ENCODE results near the gene CSH1.
"Not testable (repeated sequence)": the region's sequence is repeated elsewhere in the genome, so short reads cannot be mapped to it uniquely, and the experiment has no call there.

The CSH1 gene

DNA sequence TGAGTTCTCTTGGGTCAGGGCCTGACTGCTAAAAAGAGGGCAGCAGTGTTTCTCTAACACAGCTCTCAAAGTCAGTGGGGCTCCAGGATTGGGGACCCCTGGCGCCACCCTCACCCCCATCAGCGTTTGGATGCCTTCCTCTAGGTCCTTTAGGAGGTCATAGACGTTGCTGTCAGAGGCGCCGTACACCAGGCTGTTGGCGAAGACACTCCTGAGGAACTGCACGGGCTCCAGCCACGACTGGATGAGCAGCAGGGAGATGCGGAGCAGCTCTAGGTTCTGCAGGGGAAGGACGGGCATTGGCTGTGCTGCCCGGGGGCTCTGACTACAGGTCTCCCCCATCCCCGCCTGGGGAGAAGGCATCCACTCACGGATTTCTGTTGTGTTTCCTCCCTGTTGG lies 21.3 kb upstream of the CSH1 start:
- Mint-ChIP-seq H3K27me3 (ENCODE audit: low read depth, poor library complexity) (peaks cover 61% of the 10 kb centered on the region), H3K27ac (no peak overlapping the region), H3K4me1 (peaks cover 23% of the 10 kb centered on the region)

DNA sequence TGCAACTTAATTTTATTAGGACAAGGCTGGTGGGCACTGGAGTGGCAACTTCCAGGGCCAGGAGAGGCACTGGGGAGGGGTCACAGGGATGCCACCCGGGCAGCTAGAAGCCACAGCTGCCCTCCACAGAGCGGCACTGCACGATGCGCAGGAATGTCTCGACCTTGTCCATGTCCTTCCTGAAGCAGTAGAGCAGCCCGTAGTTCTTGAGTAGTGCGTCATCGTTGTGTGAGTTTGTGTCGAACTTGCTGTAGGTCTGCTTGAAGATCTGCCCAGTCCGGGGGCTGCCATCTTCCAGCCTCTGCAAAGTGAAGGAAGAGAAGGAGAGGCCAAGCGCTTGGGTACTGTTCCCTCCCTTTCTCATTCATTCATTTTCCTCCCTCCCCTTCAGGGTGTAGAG lies 20.8 kb upstream of the CSH1 start:
- H3K27ac Mint-ChIP-seq; DNase-seq; H3K36me3 Mint-ChIP-seq (ENCODE audit: low read depth); H3K4me3 Mint-ChIP-seq; H3K9me3 Mint-ChIP-seq: not testable (repeated sequence)
- peaks cover 19% of the 10 kb centered on the region for H3K4me1 Mint-ChIP-seq
- H3K27me3 Mint-ChIP-seq (ENCODE audit: low read depth, poor library complexity) = peaks cover 58% of the 10 kb centered on the region

More for the DNA sequence above, 21.3 kb upstream of the CSH1 start:
- DNase-seq = no peak
- Mint-ChIP-seq H3K4me3 (no peak overlapping the region), H3K36me3 (ENCODE audit: low read depth) (no peaks in the 10 kb centered on the region), H3K9me3 (no peaks in the 10 kb centered on the region)
- TF ChIP-seq, protein P1, sequence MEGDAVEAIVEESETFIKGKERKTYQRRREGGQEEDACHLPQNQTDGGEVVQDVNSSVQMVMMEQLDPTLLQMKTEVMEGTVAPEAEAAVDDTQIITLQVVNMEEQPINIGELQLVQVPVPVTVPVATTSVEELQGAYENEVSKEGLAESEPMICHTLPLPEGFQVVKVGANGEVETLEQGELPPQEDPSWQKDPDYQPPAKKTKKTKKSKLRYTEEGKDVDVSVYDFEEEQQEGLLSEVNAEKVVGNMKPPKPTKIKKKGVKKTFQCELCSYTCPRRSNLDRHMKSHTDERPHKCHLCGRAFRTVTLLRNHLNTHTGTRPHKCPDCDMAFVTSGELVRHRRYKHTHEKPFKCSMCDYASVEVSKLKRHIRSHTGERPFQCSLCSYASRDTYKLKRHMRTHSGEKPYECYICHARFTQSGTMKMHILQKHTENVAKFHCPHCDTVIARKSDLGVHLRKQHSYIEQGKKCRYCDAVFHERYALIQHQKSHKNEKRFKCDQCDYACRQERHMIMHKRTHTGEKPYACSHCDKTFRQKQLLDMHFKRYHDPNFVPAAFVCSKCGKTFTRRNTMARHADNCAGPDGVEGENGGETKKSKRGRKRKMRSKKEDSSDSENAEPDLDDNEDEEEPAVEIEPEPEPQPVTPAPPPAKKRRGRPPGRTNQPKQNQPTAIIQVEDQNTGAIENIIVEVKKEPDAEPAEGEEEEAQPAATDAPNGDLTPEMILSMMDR (IDR thresholded peaks at IDR 0.05) = no peak

DNA sequence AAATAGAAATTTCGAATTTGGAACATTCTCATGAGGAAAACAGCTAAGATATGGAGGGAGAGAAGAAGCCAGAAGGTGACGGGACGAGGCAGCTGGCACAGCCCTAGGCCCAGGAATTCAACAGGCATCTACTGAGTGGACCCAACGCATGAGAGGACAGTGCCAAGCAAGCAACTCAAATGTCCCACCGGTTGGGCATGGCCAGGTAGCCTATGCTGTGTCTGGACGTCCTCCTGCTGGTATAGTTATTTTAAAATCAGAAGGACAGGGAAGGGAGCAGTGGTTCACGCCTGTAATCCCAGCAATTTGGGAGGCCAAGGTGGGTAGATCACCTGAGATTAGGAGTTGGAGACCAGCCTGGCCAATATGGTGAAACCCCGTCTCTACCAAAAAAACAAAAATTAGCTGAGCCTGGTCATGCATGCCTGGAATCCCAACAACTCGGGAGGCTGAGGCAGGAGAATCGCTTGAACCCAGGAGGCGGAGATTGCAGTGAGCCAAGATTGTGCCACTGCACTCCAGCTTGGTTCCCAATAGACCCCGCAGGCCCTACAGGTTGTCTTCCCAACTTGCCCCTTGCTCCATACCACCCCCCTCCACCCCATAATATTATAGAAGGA lies 20.3 kb upstream of the CSH1 start:
- H3K4me1 Mint-ChIP-seq = peaks cover 19% of the 10 kb centered on the region
- no peak overlapping the region for H3K27ac Mint-ChIP-seq
- no peaks in the 10 kb centered on the region for H3K36me3 Mint-ChIP-seq (ENCODE audit: low read depth)
- peaks cover 58% of the 10 kb centered on the region for H3K27me3 Mint-ChIP-seq (ENCODE audit: low read depth, poor library complexity)
- H3K9me3 Mint-ChIP-seq = no peaks in the 10 kb centered on the region
- no peak for DNase-seq
- TF ChIP-seq, protein P1 (IDR thresholded peaks at IDR 0.05) = no peak
- H3K4me3 Mint-ChIP-seq = no peak overlapping the region

DNA sequence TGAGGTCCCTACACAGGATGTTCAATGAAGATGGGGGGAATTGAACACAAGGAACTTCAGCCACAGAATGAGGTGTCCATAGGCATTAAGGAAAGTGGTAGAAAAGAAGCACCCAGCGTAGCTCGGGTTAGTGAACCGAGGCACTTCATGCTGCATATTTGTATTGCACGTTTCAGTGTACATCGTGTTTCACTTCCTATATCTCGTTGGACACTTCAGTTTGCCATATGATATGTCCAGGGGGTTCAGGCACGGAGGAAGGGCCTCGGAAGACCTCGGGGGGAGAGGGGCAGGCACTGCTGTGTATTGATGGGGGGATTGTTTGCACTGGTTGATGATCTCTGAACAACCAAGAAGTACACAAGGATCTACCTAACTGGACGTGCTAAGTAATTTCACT lies 19.4 kb upstream of the CSH1 start:
- H3K9me3 Mint-ChIP-seq; H3K36me3 Mint-ChIP-seq (ENCODE audit: low read depth); H3K4me3 Mint-ChIP-seq; DNase-seq; H3K27ac Mint-ChIP-seq: not testable (repeated sequence)
- Mint-ChIP-seq H3K4me1 (peaks cover 19% of the 10 kb centered on the region), H3K27me3 (ENCODE audit: low read depth, poor library complexity) (peaks cover 67% of the 10 kb centered on the region)

DNA sequence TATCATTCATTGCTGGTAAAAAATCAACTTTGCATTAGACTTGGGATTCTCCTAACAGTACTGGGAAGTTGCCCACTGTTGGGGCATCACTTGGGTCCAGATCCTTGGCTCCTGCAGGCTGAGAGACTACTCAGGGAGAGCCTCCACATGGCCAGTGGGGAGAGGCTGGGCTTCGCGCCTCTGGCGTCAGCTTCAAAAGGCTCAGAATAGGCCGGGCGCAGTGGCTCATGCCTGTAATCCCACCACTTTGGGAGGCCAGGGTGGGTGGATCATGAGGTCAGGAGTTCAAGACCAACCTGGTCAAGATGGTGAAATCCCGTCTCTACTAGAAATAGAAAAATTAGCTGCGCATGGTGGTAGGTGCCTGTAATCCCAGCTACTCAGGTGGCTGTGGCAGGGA lies 18.1 kb upstream of the CSH1 start:
- Mint-ChIP-seq H3K4me3 (no peak overlapping the region), H3K27ac (no peak overlapping the region), H3K27me3 (ENCODE audit: low read depth, poor library complexity) (peaks cover 76% of the 10 kb centered on the region), H3K36me3 (ENCODE audit: low read depth) (no peaks in the 10 kb centered on the region), H3K4me1 (peaks cover 16% of the 10 kb centered on the region), H3K9me3 (no peaks in the 10 kb centered on the region)
- TF ChIP-seq, protein P1 (IDR thresholded peaks at IDR 0.05) = no peak
- no peak for DNase-seq

DNA sequence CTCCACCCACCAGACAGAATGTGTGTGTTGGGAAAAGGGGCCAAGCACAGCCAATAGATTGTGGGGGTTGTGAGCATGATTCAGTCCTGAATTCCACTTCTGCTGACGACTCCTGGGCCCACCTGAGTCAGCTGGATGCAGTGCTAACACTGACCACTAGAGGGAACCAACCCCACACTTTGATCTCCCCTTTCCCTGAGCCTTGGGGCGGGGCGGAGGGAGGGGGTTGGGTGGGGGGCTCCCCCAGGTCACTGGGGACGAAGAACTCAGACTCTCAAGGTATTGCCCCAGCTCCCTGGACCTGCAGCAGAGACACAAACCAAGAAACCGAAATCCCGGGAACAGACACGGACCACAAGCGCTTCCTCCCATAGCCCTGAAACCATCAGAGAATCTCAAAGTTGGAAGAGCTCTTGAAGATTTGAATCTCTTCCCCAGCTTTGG lies 15.3 kb upstream of the CSH1 start:
- TF ChIP-seq, protein P1 (IDR thresholded peaks at IDR 0.05) = peak; percentile 80
- peaks cover 5% of the 10 kb centered on the region for H3K4me1 Mint-ChIP-seq
- H3K9me3 Mint-ChIP-seq = no peaks in the 10 kb centered on the region
- H3K4me3 Mint-ChIP-seq = no peak overlapping the region
- H3K27me3 Mint-ChIP-seq (ENCODE audit: low read depth, poor library complexity) = peaks cover 65% of the 10 kb centered on the region
- H3K36me3 Mint-ChIP-seq (ENCODE audit: low read depth) = no peaks in the 10 kb centered on the region
- peak; percentile 77 for DNase-seq
- H3K27ac Mint-ChIP-seq = no peak overlapping the region

DNA sequence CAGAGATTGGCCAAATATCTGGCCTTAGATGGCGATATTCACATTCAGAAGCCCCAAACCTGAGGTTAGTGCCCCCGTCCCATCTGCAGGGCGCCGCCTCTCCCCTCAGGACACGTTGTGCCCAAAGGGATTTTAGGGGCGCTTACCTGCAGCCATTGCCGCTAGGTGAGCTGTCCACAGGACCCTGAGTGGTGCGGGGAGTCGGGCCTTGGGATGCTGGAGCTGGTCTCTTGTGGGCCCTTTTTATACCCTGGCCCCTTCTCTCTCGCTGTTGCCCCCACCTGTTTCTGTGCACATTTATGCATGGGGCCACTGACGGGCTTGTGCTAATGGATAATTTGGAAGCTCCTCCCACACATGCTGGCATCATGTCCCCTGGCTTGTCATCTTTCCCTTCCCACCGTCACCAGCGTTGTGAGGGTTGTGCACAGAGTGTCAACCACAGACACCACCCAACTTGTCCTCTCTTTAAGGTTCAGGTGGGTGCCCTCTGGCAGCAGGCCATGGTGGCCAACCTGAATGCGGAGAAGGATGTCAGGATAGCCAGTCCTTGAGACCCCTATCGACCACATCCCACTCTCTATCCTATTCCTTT lies 14.8 kb upstream of the CSH1 start, which contains the start of gene CSHL1:
TSS of gene CSHL1 (minus strand) at position 218 of the 595 bp plus-strand sequence. CDS start at position 156, 62 bp downstream.
- peaks cover 5% of the 10 kb centered on the region for H3K4me1 Mint-ChIP-seq
- no peaks in the 10 kb centered on the region for H3K36me3 Mint-ChIP-seq (ENCODE audit: low read depth)
- TF ChIP-seq, protein P1 (IDR thresholded peaks at IDR 0.05) = no peak
- no peaks in the 10 kb centered on the region for H3K9me3 Mint-ChIP-seq
- DNase-seq = no peak
- H3K4me3 Mint-ChIP-seq = no peak within 1 kb of the TSS
- no peak within 1 kb of the TSS for H3K27ac Mint-ChIP-seq
- peaks cover 59% of the 10 kb centered on the region for H3K27me3 Mint-ChIP-seq (ENCODE audit: low read depth, poor library complexity)

Data from nephron progenitor cell (in vitro differentiated cells).